Stomach smooth muscle (tissue), 2 donors: Measurements from ENCODE around the gene ASIC4.

Source experiments
- H3K27ac ChIP-seq: one replicate; pipeline ENCODE4 v1.7.0; 2013; ENCODE audit warnings: mild to moderate bottlenecking, low read length, inconsistent platforms
- H3K27me3 ChIP-seq, 2 donors: one replicate each; pipeline ENCODE4 v1.7.0; 2013; ENCODE audit warnings: low read length in 2 of 2; ENCODE audit not compliant: insufficient read depth in 2 of 2, control insufficient read depth in 1 of 2
- H3K36me3 ChIP-seq, 2 donors: one replicate each; pipeline ENCODE4 v1.7.0; 2013; ENCODE audit warnings: low read length in 2 of 2; ENCODE audit not compliant: control insufficient read depth in 2 of 2, insufficient read depth in 2 of 2
- H3K4me1 ChIP-seq: one replicate; pipeline ENCODE4 v1.7.0; 2013; ENCODE audit warnings: low read length; ENCODE audit not compliant: control insufficient read depth, insufficient read depth
- H3K4me3 ChIP-seq, 2 donors: one replicate each; pipeline ENCODE4 v1.7.0; 2013; ENCODE audit warnings: low read length in 2 of 2
- H3K9ac ChIP-seq, 2 donors: one replicate each; pipeline ENCODE4 v1.7.0; 2013; ENCODE audit warnings: low read length in 2 of 2, mild to moderate bottlenecking in 1 of 2
- H3K9me3 ChIP-seq, 2 donors: one replicate each; pipeline ENCODE4 v1.7.0; 2013; ENCODE audit warnings: low read length in 2 of 2; ENCODE audit not compliant: control insufficient read depth in 2 of 2
- donor health status: healthy.
- donor health status: Pancreatic carcinoma.

The ASIC4 gene

GRCh38 chr2:219537657-219538488, 23.6 kb downstream of the ASIC4 start:
- no peaks in the 10 kb centered on the region for H3K9me3 ChIP-seq
- H3K27me3 ChIP-seq: no peaks in the 10 kb centered on the region
- H3K4me3 ChIP-seq: no peak overlapping the region
- peaks cover 32% of the 10 kb centered on the region for H3K4me1 ChIP-seq
- peaks cover 10 to 12% of the 10 kb centered on the region in 2 donors for H3K36me3 ChIP-seq
- H3K9ac ChIP-seq: no peak overlapping the region
- H3K27ac ChIP-seq: no peak overlapping the region

DNA sequence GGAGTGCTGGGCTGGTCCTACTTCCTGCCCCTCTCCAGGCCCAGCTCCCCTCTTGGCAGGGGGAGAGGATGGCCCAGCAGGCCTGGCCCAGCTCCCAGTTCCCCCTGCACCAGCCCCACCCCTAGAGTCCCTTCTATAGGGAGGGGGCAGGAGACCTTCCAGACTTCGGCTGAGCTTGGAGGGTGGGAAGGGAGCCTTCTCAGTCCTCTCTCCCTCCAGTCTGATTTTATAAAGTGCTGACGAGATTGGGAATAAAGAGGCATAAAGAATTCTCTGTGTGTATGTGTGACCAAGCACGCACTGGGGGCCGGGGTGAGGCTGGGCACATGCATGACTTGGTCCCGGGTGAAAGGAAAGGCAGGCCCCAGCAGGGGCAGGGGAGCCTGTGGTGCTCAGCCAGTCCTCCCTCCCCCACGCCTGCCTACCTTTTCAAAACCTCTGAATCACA, 24.2 kb downstream of the ASIC4 start:
- H3K4me1 ChIP-seq: peaks cover 35% of the 10 kb centered on the region
- no peak overlapping the region for H3K4me3 ChIP-seq
- H3K27ac ChIP-seq: no peak overlapping the region
- no peaks in the 10 kb centered on the region for H3K9me3 ChIP-seq
- no peak overlapping the region for H3K9ac ChIP-seq
- peaks cover 10 to 12% of the 10 kb centered on the region in 2 donors for H3K36me3 ChIP-seq
- no peaks in the 10 kb centered on the region for H3K27me3 ChIP-seq

- peaks cover 38% of the 10 kb centered on the region for H3K4me1 ChIP-seq
- H3K4me3 ChIP-seq: no peak overlapping the region
- no peaks in the 10 kb centered on the region for H3K27me3 ChIP-seq
- H3K9ac ChIP-seq: no peak overlapping the region
- peaks cover 10 to 12% of the 10 kb centered on the region in 2 donors for H3K36me3 ChIP-seq
- H3K9me3 ChIP-seq: no peaks in the 10 kb centered on the region
- H3K27ac ChIP-seq: no peak overlapping the region
Observed at GRCh38 chr2:219538956-219539788, 24.9 kb downstream of the ASIC4 start.

GRCh38 chr2:219539926-219540678, 25.8 kb downstream of the ASIC4 start:
- no peak overlapping the region for H3K9ac ChIP-seq
- peaks cover 10 to 12% of the 10 kb centered on the region in 2 donors for H3K36me3 ChIP-seq
- H3K9me3 ChIP-seq: no peaks in the 10 kb centered on the region
- no peaks in the 10 kb centered on the region for H3K27me3 ChIP-seq
- H3K27ac ChIP-seq: no peak overlapping the region
- H3K4me1 ChIP-seq: peaks cover 44% of the 10 kb centered on the region
- H3K4me3 ChIP-seq: no peak overlapping the region

- Histone ChIP-seq H3K4me1 (peaks cover 44% of the 10 kb centered on the region), H3K27ac (no peak overlapping the region), H3K36me3 (peaks cover 10 to 12% of the 10 kb centered on the region in 2 donors), H3K27me3 (no peaks in the 10 kb centered on the region), H3K4me3 (no peak overlapping the region), H3K9ac (no peak overlapping the region), H3K9me3 (no peaks in the 10 kb centered on the region)
Observed at GRCh38 chr2:219540784-219541504, 26.7 kb downstream of the ASIC4 start.

- Histone ChIP-seq H3K9ac (no peak overlapping the region), H3K4me1 (peaks cover 44% of the 10 kb centered on the region), H3K27ac (no peak overlapping the region), H3K27me3 (no peaks in the 10 kb centered on the region), H3K9me3 (no peaks in the 10 kb centered on the region), H3K36me3 (peaks cover 10 to 12% of the 10 kb centered on the region in 2 donors), H3K4me3 (peak overlapping the region; percentile 4 to 80)
Observed at GRCh38 chr2:219541611-219542180, 27.4 kb downstream of the ASIC4 start.

GRCh38 chr2:219542931-219543595, 28.8 kb downstream of the ASIC4 start:
- peak overlapping the region; percentile 47 to 80 for H3K4me3 ChIP-seq
- H3K4me1 ChIP-seq: peaks cover 40% of the 10 kb centered on the region
- no peaks in the 10 kb centered on the region for H3K9me3 ChIP-seq
- peak overlapping the region; percentile 78 for H3K27ac ChIP-seq
- peak overlapping the region; percentile 29 to 72 for H3K9ac ChIP-seq
- H3K36me3 ChIP-seq: peaks cover 10 to 12% of the 10 kb centered on the region in 2 donors
- H3K27me3 ChIP-seq: no peaks in the 10 kb centered on the region

DNA sequence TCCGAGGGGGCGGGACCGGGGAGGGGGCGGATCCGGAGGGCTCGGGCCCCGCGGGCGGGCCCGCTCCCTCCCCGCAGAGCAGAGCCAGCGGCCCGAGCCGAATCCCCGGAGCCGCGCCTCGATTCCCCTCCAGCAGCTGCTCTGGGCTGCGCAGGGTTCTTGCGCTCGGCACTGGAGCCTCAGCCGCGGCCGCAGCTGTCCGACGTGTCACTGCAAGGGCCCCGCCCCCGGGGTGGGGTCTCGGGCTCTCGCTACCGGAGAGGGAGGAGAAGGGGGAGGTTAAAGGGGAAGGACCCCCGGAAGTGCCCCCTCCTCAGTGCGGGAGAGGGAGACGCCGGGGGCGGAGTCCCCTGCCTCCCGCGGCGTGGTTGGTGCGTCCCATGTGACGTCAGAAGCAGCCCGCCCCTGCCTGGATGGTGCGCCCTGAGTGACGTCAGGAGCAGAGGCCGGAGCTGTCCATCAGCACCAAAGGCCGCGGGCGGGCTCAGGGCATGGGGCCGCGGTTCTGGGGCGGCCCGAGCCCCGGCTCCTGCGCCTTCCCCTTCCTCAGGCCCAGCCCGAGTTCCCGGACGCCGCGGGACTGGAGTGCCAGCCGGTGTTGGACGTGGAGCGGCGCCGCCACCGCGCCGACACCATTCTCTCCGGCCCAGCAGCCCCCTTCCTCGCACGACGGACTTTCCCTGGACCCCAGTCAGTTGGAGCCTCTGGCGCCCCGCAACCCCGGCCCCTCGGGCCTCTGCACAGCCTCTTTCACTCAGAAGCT, 29.5 kb downstream of the ASIC4 start, which contains the start of the genes CHPF and TMEM198:
Gene CHPF (minus strand): TSS at position 214 of the 763 bp plus-strand sequence. CDS start 271 bp downstream, outside the sequence.
Gene TMEM198 (plus strand): TSS at position 433 of the 763 bp plus-strand sequence. CDS start 700 bp downstream, outside the sequence.
- Histone ChIP-seq H3K9ac (peak within 1 kb of the TSS; percentile 57 to 74), H3K4me3 (peak within 1 kb of the TSS; percentile 63 to 80), H3K27me3 (no peaks in the 10 kb centered on the region), H3K9me3 (no peaks in the 10 kb centered on the region), H3K36me3 (peaks cover 10 to 13% of the 10 kb centered on the region in 2 donors), H3K4me1 (peaks cover 34% of the 10 kb centered on the region), H3K27ac (peak within 1 kb of the TSS; percentile 78)

- Histone ChIP-seq H3K4me1 (peaks cover 29% of the 10 kb centered on the region), H3K9me3 (no peaks in the 10 kb centered on the region), H3K36me3 (peaks cover 7 to 13% of the 10 kb centered on the region in 2 donors), H3K27ac (peak overlapping the region; percentile 78), H3K27me3 (no peaks in the 10 kb centered on the region), H3K9ac (peak overlapping the region; percentile 57 to 74), H3K4me3 (peak overlapping the region; percentile 63 to 80)
Observed at GRCh38 chr2:219544567-219544966, 30.3 kb downstream of the ASIC4 start.
